ENCODE results near the gene DRICH1.
A peak's percentile ranks its signal among the peaks of the same experiment; 100 is the strongest.

The DRICH1 gene

DNA sequence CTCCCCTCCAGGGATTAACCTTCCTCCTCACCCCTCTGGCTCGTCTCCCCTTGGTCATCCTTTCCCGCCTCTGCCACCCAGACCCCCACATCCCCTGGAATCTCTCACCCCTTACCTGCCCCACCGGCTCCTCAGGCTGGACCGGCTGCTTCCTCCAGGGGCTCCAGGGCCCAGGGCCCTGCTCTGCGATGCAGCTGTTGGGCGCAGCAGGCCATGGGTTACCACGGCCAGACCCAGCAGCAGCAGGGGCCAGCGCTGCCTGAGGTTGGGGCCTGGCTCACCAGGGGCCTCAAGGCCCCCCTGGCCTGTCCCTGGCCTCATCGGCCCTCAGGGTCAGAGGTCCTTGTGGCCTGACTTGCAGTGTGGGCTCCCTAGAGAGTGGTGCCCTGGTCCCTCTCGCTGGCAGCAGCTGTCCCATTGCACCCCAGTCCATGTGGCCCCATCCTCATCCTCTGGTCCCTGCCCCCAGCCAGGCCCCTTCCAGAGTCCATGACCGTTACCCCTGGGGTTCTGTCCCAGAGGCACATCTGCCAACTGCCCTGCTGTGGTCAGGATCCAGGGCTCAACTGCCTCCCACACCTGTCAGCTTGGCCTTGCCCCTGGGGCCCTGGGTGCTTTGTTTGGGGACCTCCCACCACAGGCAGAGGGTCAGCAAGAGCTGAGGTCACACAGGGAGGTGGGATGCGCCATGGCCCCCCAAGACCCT is 52.1 kb downstream of the DRICH1 start, which contains the start of gene IGLL1:
Gene IGLL1, minus strand, starts transcription at position 421 of the 706 bp plus-strand sequence. Its CDS starts 100 bp downstream, at position 321.
- Histone ChIP-seq H3K4me3 (replicated peaks; ENCODE audit: insufficient read depth, low read length) (no peak within 1 kb of the TSS), H3K27me3 (ENCODE audit: insufficient read depth, poor library complexity, severe bottlenecking) (no peaks in the 10 kb centered on the region), H3K27ac (replicated peaks) (peak within 1 kb of the TSS; percentile 66)
- DNase-seq (ENCODE audit: low read depth in 1 of 2, low spot score in 1 of 2): peak in 1 of 2 experiments; percentile 39
- TF ChIP-seq GABPA (IDR thresholded peaks at IDR 0.05; ENCODE audit: low read depth) (no peak), SPI1 (IDR thresholded peaks at IDR 0.05; ENCODE audit: borderline replicate concordance, low read depth) (no peak), POLR2AphosphoS5 (IDR thresholded peaks at IDR 0.05; ENCODE audit: low read depth) (peak; percentile 95)
- TF ChIP-seq, protein P1, sequence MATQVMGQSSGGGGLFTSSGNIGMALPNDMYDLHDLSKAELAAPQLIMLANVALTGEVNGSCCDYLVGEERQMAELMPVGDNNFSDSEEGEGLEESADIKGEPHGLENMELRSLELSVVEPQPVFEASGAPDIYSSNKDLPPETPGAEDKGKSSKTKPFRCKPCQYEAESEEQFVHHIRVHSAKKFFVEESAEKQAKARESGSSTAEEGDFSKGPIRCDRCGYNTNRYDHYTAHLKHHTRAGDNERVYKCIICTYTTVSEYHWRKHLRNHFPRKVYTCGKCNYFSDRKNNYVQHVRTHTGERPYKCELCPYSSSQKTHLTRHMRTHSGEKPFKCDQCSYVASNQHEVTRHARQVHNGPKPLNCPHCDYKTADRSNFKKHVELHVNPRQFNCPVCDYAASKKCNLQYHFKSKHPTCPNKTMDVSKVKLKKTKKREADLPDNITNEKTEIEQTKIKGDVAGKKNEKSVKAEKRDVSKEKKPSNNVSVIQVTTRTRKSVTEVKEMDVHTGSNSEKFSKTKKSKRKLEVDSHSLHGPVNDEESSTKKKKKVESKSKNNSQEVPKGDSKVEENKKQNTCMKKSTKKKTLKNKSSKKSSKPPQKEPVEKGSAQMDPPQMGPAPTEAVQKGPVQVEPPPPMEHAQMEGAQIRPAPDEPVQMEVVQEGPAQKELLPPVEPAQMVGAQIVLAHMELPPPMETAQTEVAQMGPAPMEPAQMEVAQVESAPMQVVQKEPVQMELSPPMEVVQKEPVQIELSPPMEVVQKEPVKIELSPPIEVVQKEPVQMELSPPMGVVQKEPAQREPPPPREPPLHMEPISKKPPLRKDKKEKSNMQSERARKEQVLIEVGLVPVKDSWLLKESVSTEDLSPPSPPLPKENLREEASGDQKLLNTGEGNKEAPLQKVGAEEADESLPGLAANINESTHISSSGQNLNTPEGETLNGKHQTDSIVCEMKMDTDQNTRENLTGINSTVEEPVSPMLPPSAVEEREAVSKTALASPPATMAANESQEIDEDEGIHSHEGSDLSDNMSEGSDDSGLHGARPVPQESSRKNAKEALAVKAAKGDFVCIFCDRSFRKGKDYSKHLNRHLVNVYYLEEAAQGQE (IDR thresholded peaks at IDR 0.05; ENCODE audit: insufficient replicate concordance, low read depth): no peak

DNA sequence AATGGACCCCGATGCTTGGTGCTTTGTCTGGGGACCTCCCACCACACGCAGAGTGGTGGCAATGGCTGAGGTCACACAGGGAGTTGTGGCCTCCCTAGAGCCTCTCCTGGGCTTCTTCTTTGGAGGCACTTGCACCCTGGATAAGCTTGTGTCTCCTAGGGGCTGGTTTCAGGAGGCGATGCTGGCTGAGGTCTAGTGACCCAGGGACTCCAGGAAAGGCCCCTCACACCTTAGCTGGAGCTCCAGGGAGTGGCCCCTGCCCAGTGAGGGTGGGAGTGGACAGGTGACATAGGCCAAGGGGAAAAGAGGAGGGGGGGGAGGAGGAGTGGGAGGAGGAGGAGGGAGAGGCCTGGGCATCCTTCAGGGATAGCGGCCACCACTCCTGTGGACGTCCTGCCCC is 52.8 kb downstream of the DRICH1 start:
- TF ChIP-seq SPI1 (IDR thresholded peaks at IDR 0.05; ENCODE audit: borderline replicate concordance, low read depth) (no peak), POLR2AphosphoS5 (IDR thresholded peaks at IDR 0.05; ENCODE audit: low read depth) (peak; percentile 55)
- DNase-seq (ENCODE audit: low read depth in 1 of 2, low spot score in 1 of 2): no peak
- H3K4me3 ChIP-seq (replicated peaks; ENCODE audit: insufficient read depth, low read length): no peak overlapping the region
- H3K27ac ChIP-seq (replicated peaks): peak overlapping the region; percentile 66
- H3K27me3 ChIP-seq (ENCODE audit: insufficient read depth, poor library complexity, severe bottlenecking): no peaks in the 10 kb centered on the region

DNA sequence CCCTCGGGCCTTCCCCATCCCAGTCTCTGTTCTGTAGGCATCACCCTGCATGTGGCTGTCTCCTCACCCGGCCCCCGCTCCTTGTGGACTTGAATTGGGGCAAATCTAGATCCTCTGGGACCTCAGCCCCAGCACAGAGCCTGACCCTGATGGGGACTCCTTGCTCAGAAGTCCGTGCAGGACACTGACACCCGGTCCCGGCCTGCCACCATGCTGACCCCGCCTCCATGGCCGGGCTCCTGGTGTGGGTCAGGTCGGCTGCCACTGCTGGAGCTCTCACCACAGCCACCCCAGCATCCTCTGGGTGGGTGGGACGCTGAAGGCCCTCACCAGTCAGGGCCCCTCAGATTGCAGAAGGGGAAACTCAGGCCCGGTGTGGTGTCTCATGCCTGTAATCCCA is 53.8 kb downstream of the DRICH1 start:
- Histone ChIP-seq H3K27me3 (ENCODE audit: insufficient read depth, poor library complexity, severe bottlenecking) (no peaks in the 10 kb centered on the region), H3K4me3 (replicated peaks; ENCODE audit: insufficient read depth, low read length) (no peak overlapping the region), H3K27ac (replicated peaks) (peak overlapping the region; percentile 66; the same call in 1 of the 2 replicates)
- TF ChIP-seq, protein P2, sequence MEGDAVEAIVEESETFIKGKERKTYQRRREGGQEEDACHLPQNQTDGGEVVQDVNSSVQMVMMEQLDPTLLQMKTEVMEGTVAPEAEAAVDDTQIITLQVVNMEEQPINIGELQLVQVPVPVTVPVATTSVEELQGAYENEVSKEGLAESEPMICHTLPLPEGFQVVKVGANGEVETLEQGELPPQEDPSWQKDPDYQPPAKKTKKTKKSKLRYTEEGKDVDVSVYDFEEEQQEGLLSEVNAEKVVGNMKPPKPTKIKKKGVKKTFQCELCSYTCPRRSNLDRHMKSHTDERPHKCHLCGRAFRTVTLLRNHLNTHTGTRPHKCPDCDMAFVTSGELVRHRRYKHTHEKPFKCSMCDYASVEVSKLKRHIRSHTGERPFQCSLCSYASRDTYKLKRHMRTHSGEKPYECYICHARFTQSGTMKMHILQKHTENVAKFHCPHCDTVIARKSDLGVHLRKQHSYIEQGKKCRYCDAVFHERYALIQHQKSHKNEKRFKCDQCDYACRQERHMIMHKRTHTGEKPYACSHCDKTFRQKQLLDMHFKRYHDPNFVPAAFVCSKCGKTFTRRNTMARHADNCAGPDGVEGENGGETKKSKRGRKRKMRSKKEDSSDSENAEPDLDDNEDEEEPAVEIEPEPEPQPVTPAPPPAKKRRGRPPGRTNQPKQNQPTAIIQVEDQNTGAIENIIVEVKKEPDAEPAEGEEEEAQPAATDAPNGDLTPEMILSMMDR (IDR thresholded peaks at IDR 0.05; ENCODE audit: insufficient read depth, low read length): no peak
- TF ChIP-seq SPI1 (IDR thresholded peaks at IDR 0.05; ENCODE audit: borderline replicate concordance, low read depth): no peak
- TF ChIP-seq, protein P1 (IDR thresholded peaks at IDR 0.05; ENCODE audit: insufficient replicate concordance, low read depth): no peak
- TF ChIP-seq POLR2AphosphoS5 (IDR thresholded peaks at IDR 0.05; ENCODE audit: low read depth): no peak
- no peak for TF ChIP-seq GABPA (IDR thresholded peaks at IDR 0.05; ENCODE audit: low read depth)
- DNase-seq (ENCODE audit: low read depth in 1 of 2, low spot score in 1 of 2): no peak

DNA sequence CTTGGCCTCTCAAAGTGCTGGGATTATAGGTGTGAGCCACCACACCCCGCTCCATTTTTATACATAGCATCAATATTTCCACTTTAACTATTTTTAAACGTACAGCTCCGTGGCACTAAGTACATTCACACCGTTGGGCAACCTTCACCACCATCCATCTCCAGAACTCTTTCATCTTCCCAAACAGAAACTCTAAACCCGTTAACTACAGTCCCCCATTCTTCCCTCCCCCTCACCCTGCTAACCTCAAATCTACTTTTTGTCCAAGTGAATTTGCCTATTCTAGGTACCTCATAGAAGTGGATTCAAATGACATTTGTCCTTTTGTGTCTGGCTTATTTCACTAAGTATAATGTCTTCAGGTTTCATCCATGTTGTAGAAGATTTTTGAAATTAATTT is 55.4 kb downstream of the DRICH1 start:
- DNase-seq (ENCODE audit: low read depth in 1 of 2, low spot score in 1 of 2): no peak
- no peaks in the 10 kb centered on the region for H3K27me3 ChIP-seq (ENCODE audit: insufficient read depth, poor library complexity, severe bottlenecking)
- H3K27ac ChIP-seq (replicated peaks): no peak overlapping the region
- H3K4me3 ChIP-seq (replicated peaks; ENCODE audit: insufficient read depth, low read length): no peak overlapping the region
- no peak for TF ChIP-seq GABPA (IDR thresholded peaks at IDR 0.05; ENCODE audit: low read depth)
- TF ChIP-seq, protein P1 (IDR thresholded peaks at IDR 0.05; ENCODE audit: insufficient replicate concordance, low read depth): no peak
- TF ChIP-seq, protein P2 (IDR thresholded peaks at IDR 0.05; ENCODE audit: insufficient read depth, low read length): no peak
- no peak for TF ChIP-seq SPI1 (IDR thresholded peaks at IDR 0.05; ENCODE audit: borderline replicate concordance, low read depth)
- TF ChIP-seq POLR2AphosphoS5 (IDR thresholded peaks at IDR 0.05; ENCODE audit: low read depth): no peak
